ENCODE measurements around the gene OR5H1. TPM values are rescaled to one million over a fixed set of nuclear protein-coding genes. Genes with fewer than 3 reads are reported as not detected.
A peak's percentile ranks its signal among the peaks of the same experiment; 100 is the strongest.

The OR5H1 gene
- total RNA-seq, 1 experiment from 2014 or later = not detected

GRCh38 chr3:98180319-98180890, 49.9 kb downstream of the OR5H1 start:
- POLR2A ChIA-PET (ENCODE audit: unreplicated experiment) = no interaction called here
- Histone ChIP-seq H3K27ac (no peak overlapping the region), H3K4me2 (no peak overlapping the region), H2AFZ (0 out of 2 replicates have a peak overlapping the region, but pooled peaks have one; percentile 37), H3K9me2 (ENCODE audit: insufficient read depth) (no peaks in the 10 kb centered on the region; the same call in 1 of the 2 replicates), H3F3A (ENCODE audit: insufficient read depth, low read depth) (no peaks in the 10 kb centered on the region), H3K36me3 (ENCODE audit: low read depth) (no peaks in the 10 kb centered on the region), H4K20me1 (ENCODE audit: insufficient read depth) (no peaks in the 10 kb centered on the region), H3K27me3 (ENCODE audit: insufficient read depth, low read depth) (no peaks in the 10 kb centered on the region), H3K4me3 (no peak overlapping the region), H3K4me1 (replicated peaks; ENCODE audit: insufficient read depth) (no peaks in the 10 kb centered on the region), H3K9me3 (ENCODE audit: insufficient read depth, low read depth) (no peaks in the 10 kb centered on the region), H3K79me2 (ENCODE audit: low read depth) (no peaks in the 10 kb centered on the region)
- CTCF ChIA-PET = no interaction called here
- DNase-seq = no peak
- BruUV-seq (replicated peaks) = no TSS peak
- intact Hi-C loops (cut with micrococcal nuclease; ENCODE audit: unreplicated experiment) = no loop called here
- TF ChIP-seq EZH2 (IDR thresholded peaks at IDR 0.05; ENCODE audit: low read depth) (no peak), CTCF (conservative IDR thresholded peaks at IDR 0.05) (no peak)

GRCh38 chr3:98182196-98182595, 51.7 kb downstream of the OR5H1 start:
- no peaks in the 10 kb centered on the region for H3K79me2 ChIP-seq (ENCODE audit: low read depth)
- no peaks in the 10 kb centered on the region for H3K36me3 ChIP-seq (ENCODE audit: low read depth)
- ChIA-PET CTCF (no interaction called here), POLR2A (ENCODE audit: unreplicated experiment) (no interaction called here)
- H3K4me1 ChIP-seq (replicated peaks; ENCODE audit: insufficient read depth) = no peaks in the 10 kb centered on the region
- no peak overlapping the region for H3K4me3 ChIP-seq
- no peaks in the 10 kb centered on the region for H4K20me1 ChIP-seq (ENCODE audit: insufficient read depth)
- no peak overlapping the region for H3K4me2 ChIP-seq
- DNase-seq = no peak
- intact Hi-C loops (cut with micrococcal nuclease; ENCODE audit: unreplicated experiment) = loop anchor here (2.0 kb wide), 1 partner anchor 41 kb away; no protein-coding TSS in a partner anchor
- H2AFZ ChIP-seq = no peak overlapping the region
- no peaks in the 10 kb centered on the region for H3F3A ChIP-seq (ENCODE audit: insufficient read depth, low read depth)
- BruUV-seq (replicated peaks) = no TSS peak
- no peak overlapping the region for H3K27ac ChIP-seq
- no peaks in the 10 kb centered on the region for H3K9me3 ChIP-seq (ENCODE audit: insufficient read depth, low read depth)
- peaks cover 4% of the 10 kb centered on the region; the same call in 1 of the 2 replicates for H3K9me2 ChIP-seq (ENCODE audit: insufficient read depth)
- no peaks in the 10 kb centered on the region for H3K27me3 ChIP-seq (ENCODE audit: insufficient read depth, low read depth)
- TF ChIP-seq CTCF (conservative IDR thresholded peaks at IDR 0.05) (no peak), EZH2 (IDR thresholded peaks at IDR 0.05; ENCODE audit: low read depth) (no peak)

GRCh38 chr3:98185180-98185579, 54.7 kb downstream of the OR5H1 start:
- BruUV-seq (replicated peaks) = no TSS peak
- no peaks in the 10 kb centered on the region for H3K27me3 ChIP-seq (ENCODE audit: insufficient read depth, low read depth)
- intact Hi-C loops (cut with micrococcal nuclease; ENCODE audit: unreplicated experiment) = loop anchor here (1.0 kb wide), 1 partner anchor 146 kb away; no protein-coding TSS in a partner anchor
- ChIA-PET CTCF (no interaction called here), POLR2A (ENCODE audit: unreplicated experiment) (no interaction called here)
- no peaks in the 10 kb centered on the region for H3K4me1 ChIP-seq (replicated peaks; ENCODE audit: insufficient read depth)
- H3K4me3 ChIP-seq = no peak overlapping the region
- no peak overlapping the region for H3K27ac ChIP-seq
- no peaks in the 10 kb centered on the region for H3K79me2 ChIP-seq (ENCODE audit: low read depth)
- no peaks in the 10 kb centered on the region for H4K20me1 ChIP-seq (ENCODE audit: insufficient read depth)
- no peak for TF ChIP-seq EZH2 (IDR thresholded peaks at IDR 0.05; ENCODE audit: low read depth)
- peak; percentile 53 for TF ChIP-seq CTCF (conservative IDR thresholded peaks at IDR 0.05)
- no peaks in the 10 kb centered on the region for H3K9me3 ChIP-seq (ENCODE audit: insufficient read depth, low read depth)
- H2AFZ ChIP-seq = no peak overlapping the region
- no peak for DNase-seq
- no peaks in the 10 kb centered on the region for H3F3A ChIP-seq (ENCODE audit: insufficient read depth, low read depth)
- H3K36me3 ChIP-seq (ENCODE audit: low read depth) = no peaks in the 10 kb centered on the region
- peaks cover 4% of the 10 kb centered on the region; the same call in 1 of the 2 replicates for H3K9me2 ChIP-seq (ENCODE audit: insufficient read depth)
- no peak overlapping the region for H3K4me2 ChIP-seq

Other genes with a start within 250 kb of the OR5H1 start
- 28.3 and 33.1 TPM in 2 replicates for gene RIOX2, start 158.3 kb upstream of the OR5H1 start, total RNA-seq (2021)
- not detected in 2 replicates for gene GABRR3, start 95.4 kb upstream of the OR5H1 start, total RNA-seq (2021)
- gene OR5AC2, start 43.5 kb upstream of the OR5H1 start, total RNA-seq (2021) = not detected in 2 replicates
- gene OR5H14, start 16.8 kb downstream of the OR5H1 start, total RNA-seq (2021) = not detected in 2 replicates
- not detected in 2 replicates for gene OR5H15, start 36.0 kb downstream of the OR5H1 start, total RNA-seq (2021)
- gene OR5H6, start 133.5 kb downstream of the OR5H1 start, total RNA-seq (2021) = not detected in 2 replicates
- gene OR5H2, start 151.8 kb downstream of the OR5H1 start, total RNA-seq (2021) = not detected in 2 replicates
- not detected in 2 replicates for gene OR5K4, start 223.1 kb downstream of the OR5H1 start, total RNA-seq (2021)

Measured in PC-9 (cell line).